Stimulated activated CD4-positive, alpha-beta T cell treated with anti-CD3 and anti-CD28 coated beads, Interleukin-2, amount 100 ng/mL, for 4 hours (primary cell): ENCODE results near the gene MBOAT1.

ENCODE experiments used
- DNase-seq: peaks from one replicate; pipeline ENCODE4 v3.0.0-alpha.2; 2020; ENCODE audit warnings: low read depth

The MBOAT1 gene

GRCh38 chr6:20137837-20138236 lies 74.4 kb downstream of the MBOAT1 start:
- no peak for DNase-seq

GRCh38 chr6:20137240-20137639 lies 75.0 kb downstream of the MBOAT1 start:
- DNase-seq, result no peak

DNA sequence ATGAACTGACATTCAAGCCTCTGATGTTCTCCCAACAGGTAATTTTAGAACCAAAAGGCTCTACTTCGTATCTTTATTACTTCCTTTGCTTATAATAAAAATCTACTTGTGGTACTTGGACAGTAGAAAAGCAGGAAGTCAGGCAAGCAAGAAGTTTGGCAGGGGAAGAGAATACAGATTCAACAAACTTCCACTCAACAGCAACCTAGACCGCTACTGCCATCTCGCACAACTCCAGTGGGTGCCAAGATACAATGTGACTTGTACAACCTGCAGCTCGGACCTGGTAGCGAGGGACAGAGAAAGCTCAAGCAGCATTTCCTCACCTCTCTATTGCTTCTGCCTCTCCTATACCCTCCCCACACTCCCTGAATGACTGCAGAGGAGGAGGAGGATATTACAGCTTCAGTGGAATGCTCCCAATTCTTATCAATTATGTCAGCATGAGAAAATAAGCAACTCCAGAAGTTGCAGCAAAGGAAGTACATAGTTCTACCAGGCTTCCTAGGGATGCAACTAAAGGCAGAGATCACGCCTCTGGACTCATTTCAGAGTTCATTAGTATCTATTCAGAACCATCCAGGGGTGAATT lies 76.5 kb downstream of the MBOAT1 start:
- DNase-seq, result no peak

DNA sequence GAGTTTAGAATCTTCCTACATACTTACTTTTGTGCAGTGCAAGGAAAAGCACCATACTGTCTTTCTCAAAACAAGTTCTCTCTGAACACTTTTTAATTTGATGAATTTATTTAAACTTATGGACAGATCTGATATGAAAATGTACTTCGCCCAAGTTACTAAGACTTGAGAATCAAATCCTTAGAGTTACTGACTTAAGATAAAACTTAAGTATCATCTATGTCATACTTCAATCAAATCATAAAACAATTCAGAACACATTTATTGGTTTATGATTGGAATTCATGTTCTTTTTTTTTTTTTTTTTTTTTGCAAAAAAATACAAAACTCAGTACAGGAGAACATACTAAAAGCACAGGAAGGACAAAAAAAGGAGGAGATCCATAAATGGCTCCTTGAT lies 77.7 kb downstream of the MBOAT1 start:
- DNase-seq, result no peak

DNA sequence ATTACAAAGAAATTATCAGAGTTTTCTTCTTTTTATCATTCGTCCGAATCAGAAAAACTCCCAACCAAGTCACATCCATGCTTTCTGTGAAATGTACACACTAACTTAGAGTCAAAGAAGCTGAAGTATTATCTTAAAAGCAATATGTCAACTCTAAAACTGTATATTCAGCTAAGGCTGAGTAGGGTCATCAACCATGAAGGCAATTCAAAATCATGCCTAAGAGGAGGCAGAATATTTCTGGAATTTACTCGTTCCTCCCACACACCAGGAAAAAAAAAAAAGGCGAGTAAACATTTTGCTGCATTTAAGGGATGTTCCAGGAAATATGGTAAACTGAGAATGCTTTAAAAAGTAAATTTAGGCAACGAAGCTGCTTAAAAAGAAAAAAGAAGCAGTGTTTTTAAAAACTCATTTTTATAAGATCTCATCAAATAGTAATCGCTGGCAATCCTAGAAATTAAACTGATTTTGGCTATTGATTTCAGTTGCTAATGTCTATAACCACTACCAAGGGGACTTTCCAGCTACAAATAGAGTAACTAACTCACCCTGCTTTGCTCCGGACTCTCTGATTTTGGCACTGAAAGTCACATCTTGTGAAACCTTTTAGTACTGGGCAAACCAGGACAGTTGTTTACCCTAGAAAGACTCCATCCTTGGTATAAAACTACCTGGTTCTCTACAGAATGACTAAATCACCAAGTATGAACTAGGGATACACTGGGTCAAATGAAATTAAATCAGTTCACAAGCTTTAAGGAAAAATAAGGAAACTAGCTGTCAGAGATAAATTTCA lies 82.8 kb downstream of the MBOAT1 start:
- no peak for DNase-seq

- DNase-seq, result no peak
Observed at GRCh38 chr6:20128018-20128417, 84.3 kb downstream of the MBOAT1 start.

- peak; percentile 45 for DNase-seq
Observed at GRCh38 chr6:20126789-20127653, 85.2 kb downstream of the MBOAT1 start.

DNA sequence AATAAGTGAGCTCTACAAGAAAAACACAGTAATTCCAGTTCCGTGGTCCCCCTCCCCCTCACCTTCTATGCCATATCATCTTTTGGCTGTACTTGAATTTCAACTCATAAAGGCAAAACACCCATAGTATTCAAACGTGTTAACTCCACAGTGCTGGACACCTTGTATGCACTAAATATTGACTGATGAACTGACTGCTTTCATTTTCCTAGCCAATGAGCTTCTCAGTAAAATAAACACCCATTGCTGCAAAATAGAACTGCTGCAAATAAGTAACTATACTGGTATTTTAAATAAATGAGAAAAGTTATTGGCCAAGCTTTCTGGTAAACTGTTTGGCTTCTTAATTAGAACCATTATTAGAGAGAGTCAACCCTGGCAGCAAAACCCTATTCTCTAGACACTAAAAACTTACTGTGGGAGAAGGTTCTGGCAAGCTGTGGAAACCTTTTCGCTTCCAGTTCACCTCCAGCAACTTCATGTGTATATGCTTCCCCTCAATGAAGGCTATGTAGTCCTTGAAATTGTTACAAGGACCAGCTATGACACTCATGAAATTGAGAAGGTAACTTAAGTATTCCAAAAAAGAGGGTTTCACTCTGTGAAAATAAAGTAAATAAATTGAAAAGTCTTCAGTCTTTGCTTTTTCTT lies 86.0 kb downstream of the MBOAT1 start:
- no peak for DNase-seq

GRCh38 chr6:20124545-20124944 lies 87.7 kb downstream of the MBOAT1 start:
- no peak for DNase-seq

DNA sequence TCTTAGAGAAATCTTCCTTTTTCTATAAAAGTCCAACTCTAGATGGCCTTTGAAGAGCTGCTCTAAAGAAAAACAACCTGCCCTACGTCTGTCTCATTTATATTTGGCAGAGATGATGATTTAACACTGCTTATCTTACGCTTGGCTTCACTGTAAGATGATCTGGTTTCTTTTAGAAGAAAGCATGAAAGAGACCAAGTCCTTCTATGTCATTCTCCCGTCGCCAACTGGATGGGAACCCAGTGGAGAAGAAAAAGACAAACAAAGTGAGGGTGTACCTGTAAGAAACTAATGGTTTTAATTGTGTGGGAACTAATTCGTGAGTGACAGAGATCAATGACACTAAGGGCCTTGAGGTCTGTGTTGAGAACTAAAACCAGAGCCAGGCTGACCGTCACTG lies 92.8 kb downstream of the MBOAT1 start:
- no peak for DNase-seq

GRCh38 chr6:20118892-20119291 lies 93.4 kb downstream of the MBOAT1 start:
- DNase-seq, result no peak

DNA sequence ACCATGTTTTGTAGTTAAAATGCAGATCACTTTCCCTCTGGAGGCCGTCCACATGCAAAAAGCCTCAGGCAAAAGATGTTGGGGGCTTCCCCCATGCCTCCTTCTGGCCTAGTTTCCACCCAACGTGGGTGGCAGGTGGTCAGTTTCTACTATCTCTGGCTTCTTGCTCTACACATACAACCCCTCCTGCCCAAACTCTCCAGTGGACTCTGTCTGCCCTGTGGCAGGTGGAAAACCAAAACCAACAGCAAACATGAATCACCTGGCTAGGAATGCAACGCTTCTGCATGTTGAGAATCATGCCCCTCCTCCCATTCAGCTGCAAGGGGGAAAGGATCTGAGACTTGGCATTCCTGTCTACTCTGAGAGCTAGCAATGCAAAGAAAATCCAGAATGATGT lies 94.8 kb downstream of the MBOAT1 start:
- no peak for DNase-seq

GRCh38 chr6:20116792-20117191 lies 95.5 kb downstream of the MBOAT1 start:
- DNase-seq, result no peak

- DNase-seq, result no peak
Observed at GRCh38 chr6:20115246-20115980, 96.9 kb downstream of the MBOAT1 start.

DNA sequence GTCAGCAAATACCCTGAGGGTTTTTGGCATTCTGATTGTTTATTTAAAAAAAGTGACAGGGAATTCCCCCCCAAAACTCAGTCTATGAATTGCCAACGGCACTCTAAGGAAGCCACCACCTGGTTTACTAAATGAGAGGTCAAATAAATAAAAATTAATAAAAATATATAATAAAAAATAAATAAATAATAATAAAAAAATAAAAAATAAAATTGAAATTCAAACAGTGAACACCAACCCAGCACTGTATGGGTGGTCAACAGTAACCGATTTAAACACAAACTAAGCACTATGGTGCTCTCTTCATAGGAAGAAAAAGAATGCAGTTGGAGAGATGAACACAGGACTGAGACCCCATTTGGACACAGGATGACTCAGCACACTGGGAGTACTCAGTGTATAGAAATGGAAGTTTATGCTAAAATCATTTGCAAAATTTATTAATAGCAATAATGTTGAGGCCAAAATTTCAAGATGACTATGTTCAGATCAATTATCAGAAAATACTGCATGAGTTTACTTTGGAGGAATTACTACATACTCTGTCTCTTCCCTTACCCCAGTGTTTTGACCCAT lies 98.5 kb downstream of the MBOAT1 start:
- DNase-seq, result no peak

GRCh38 chr6:20112841-20113240 lies 99.4 kb downstream of the MBOAT1 start:
- no peak for DNase-seq

- no peak for DNase-seq
Observed at GRCh38 chr6:20112241-20112640, 100.0 kb downstream of the MBOAT1 start.

DNA sequence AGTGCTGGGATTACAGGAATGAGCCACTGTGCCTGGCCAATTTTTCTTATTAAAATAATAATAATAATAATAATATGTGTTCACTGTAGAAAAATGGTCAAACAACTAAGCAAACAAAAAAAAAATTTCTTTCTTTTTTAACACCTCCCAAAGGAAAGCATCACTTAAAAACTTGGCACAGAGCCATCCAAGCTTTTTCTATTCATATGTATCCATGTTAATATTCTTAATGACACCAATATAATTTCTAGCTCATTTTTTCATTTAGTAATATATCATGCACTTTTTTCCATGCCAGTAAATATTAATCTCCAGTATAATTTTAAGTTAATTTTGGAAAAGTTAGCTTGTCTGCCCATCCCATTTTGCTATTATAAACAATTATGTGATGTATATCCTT lies 101.8 kb downstream of the MBOAT1 start:
- DNase-seq, result no peak

GRCh38 chr6:20109526-20109925 lies 102.7 kb downstream of the MBOAT1 start:
- no peak for DNase-seq

DNA sequence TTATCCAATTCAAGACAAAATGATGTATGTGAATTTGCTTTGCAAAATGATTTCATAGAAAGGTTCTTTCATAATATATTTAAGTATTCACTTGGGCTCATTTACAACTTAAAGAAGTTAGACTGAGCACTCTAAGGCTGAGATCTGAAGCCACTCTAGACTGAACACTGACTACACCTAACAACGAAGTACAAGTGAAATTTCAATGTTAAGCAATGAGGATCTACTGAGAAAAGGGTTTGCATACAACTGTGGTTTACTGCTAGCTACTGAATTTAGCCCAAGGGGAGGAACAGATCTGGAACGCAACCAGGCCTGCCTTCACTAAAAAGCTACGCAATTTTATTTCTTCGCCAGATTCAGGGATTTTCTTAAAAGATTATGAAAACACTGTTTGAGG lies 106.4 kb downstream of the MBOAT1 start:
- DNase-seq, result no peak

DNA sequence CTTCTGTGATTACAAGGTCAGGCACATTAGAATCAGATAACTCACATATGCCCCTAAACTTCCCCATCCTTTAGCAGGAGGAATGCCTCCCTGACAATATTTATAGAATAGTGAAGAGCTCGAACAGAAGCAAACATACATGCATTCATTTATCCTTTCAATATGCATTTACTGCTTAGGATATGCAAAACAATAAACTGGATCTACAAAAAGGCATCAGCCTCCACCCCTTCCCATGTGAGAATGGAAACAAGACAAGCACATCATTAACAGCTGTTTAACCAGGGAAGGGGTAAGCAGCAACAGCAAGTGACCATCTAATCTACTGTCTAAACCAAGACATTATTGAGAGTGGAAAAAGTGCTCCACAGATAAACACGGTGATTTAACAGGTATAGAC lies 107.6 kb downstream of the MBOAT1 start:
- DNase-seq, result no peak
